ENCODE data around the gene OSTF1.

OSTF1 gene

GRCh38 chr9:75146229-75146628 is 57.9 kb downstream of the OSTF1 start:
- TF ChIP-seq RARB (CRISPR knock-in tag; IDR thresholded peaks at IDR 0.05) = no peak
- no peak for ATAC-seq

GRCh38 chr9:75147638-75148037 is 59.3 kb downstream of the OSTF1 start:
- ATAC-seq = peak; percentile 26; the same call in 1 of the 3 replicates
- TF ChIP-seq SNAI2 (CRISPR knock-in tag; IDR thresholded peaks at IDR 0.05) = no peak
- no peak for TF ChIP-seq TOX (CRISPR knock-in tag; IDR thresholded peaks at IDR 0.05; ENCODE audit: borderline replicate concordance)

- ATAC-seq = peak; percentile 91
- TF ChIP-seq ZNF8 (CRISPR knock-in tag; IDR thresholded peaks at IDR 0.05) (no peak), POU6F1 (CRISPR knock-in tag; IDR thresholded peaks at IDR 0.05; ENCODE audit: borderline replicate concordance, low read depth) (no peak), OSR1 (CRISPR knock-in tag; IDR thresholded peaks at IDR 0.05) (no peak), ESRRG (CRISPR knock-in tag; IDR thresholded peaks at IDR 0.05) (no peak), BACH2 (CRISPR knock-in tag; IDR thresholded peaks at IDR 0.05; ENCODE audit: borderline replicate concordance) (no peak), CREB5 (CRISPR knock-in tag; IDR thresholded peaks at IDR 0.05; ENCODE audit: low read depth) (no peak), CSDC2 (CRISPR knock-in tag; IDR thresholded peaks at IDR 0.05) (no peak), ZNF565 (CRISPR knock-in tag; conservative IDR thresholded peaks at IDR 0.05; ENCODE audit: low read depth) (no peak), ARNTL (CRISPR knock-in tag; IDR thresholded peaks at IDR 0.05; ENCODE audit: borderline replicate concordance, low read depth) (no peak), ZFP3 (CRISPR knock-in tag; IDR thresholded peaks at IDR 0.05) (no peak), TOX (CRISPR knock-in tag; IDR thresholded peaks at IDR 0.05; ENCODE audit: borderline replicate concordance) (no peak), TCF4 (CRISPR knock-in tag; IDR thresholded peaks at IDR 0.05; ENCODE audit: borderline replicate concordance) (no peak), RARB (CRISPR knock-in tag; IDR thresholded peaks at IDR 0.05) (no peak), TSHZ2 (CRISPR knock-in tag; IDR thresholded peaks at IDR 0.05) (no peak), GLIS3 (CRISPR knock-in tag; IDR thresholded peaks at IDR 0.05) (no peak)
Measured at GRCh38 chr9:75148561-75148960, 60.2 kb downstream of the OSTF1 start.

- no peak for ATAC-seq
- no peak for TF ChIP-seq TCF4 (CRISPR knock-in tag; IDR thresholded peaks at IDR 0.05; ENCODE audit: borderline replicate concordance)
- no peak for TF ChIP-seq ARNTL (CRISPR knock-in tag; IDR thresholded peaks at IDR 0.05; ENCODE audit: borderline replicate concordance, low read depth)
- no peak for TF ChIP-seq PPARA (CRISPR knock-in tag; IDR thresholded peaks at IDR 0.05; ENCODE audit: borderline replicate concordance)
- no peak for TF ChIP-seq ZC3H10 (CRISPR knock-in tag; IDR thresholded peaks at IDR 0.05)
- TF ChIP-seq SNAI2 (CRISPR knock-in tag; IDR thresholded peaks at IDR 0.05) = no peak
- no peak for TF ChIP-seq ZNF565 (CRISPR knock-in tag; conservative IDR thresholded peaks at IDR 0.05; ENCODE audit: low read depth)
- TF ChIP-seq TOX (CRISPR knock-in tag; IDR thresholded peaks at IDR 0.05; ENCODE audit: borderline replicate concordance) = no peak
- no peak for TF ChIP-seq BACH2 (CRISPR knock-in tag; IDR thresholded peaks at IDR 0.05; ENCODE audit: borderline replicate concordance)
- TF ChIP-seq CSDC2 (CRISPR knock-in tag; IDR thresholded peaks at IDR 0.05) = no peak
- TF ChIP-seq ZFP3 (CRISPR knock-in tag; IDR thresholded peaks at IDR 0.05) = no peak
- TF ChIP-seq TSHZ2 (CRISPR knock-in tag; IDR thresholded peaks at IDR 0.05) = no peak
- TF ChIP-seq OSR1 (CRISPR knock-in tag; IDR thresholded peaks at IDR 0.05) = no peak
- TF ChIP-seq ZNF8 (CRISPR knock-in tag; IDR thresholded peaks at IDR 0.05) = no peak
Measured at GRCh38 chr9:75149841-75150241, 61.5 kb downstream of the OSTF1 start.
